Activated gamma-delta T cell treated with anti-CD3 and anti-CD28 coated beads, Interleukin-2, amount 50 U/mL, for 16 hours (primary cell): ENCODE data around the gene SLCO2B1.

ENCODE experiments used
- DNase-seq: peaks from one replicate; pipeline ENCODE4 v3.0.0-alpha.2; 2020; ENCODE audit warnings: low read depth

Gene SLCO2B1

GRCh38 chr11:75161506-75162095, 10.7 kb downstream of the SLCO2B1 start:
- no peak for DNase-seq

GRCh38 chr11:75162954-75163353, 12.0 kb downstream of the SLCO2B1 start:
- no peak for DNase-seq

GRCh38 chr11:75163921-75164849, 13.3 kb downstream of the SLCO2B1 start:
- no peak for DNase-seq

- DNase-seq, result no peak
Measured at GRCh38 chr11:75165721-75166120, 14.8 kb downstream of the SLCO2B1 start.

GRCh38 chr11:75166791-75167190, 15.9 kb downstream of the SLCO2B1 start:
- DNase-seq, result no peak

GRCh38 chr11:75167617-75168016, 16.7 kb downstream of the SLCO2B1 start:
- DNase-seq, result no peak

- DNase-seq, result no peak
Measured at GRCh38 chr11:75169101-75169885, 18.4 kb downstream of the SLCO2B1 start.

GRCh38 chr11:75170516-75171201, 19.8 kb downstream of the SLCO2B1 start:
- no peak for DNase-seq

- DNase-seq, result no peak
Measured at GRCh38 chr11:75173336-75173735, 22.4 kb downstream of the SLCO2B1 start.

GRCh38 chr11:75174781-75175370, 24.0 kb downstream of the SLCO2B1 start:
- no peak for DNase-seq

GRCh38 chr11:75182664-75183063, 31.8 kb downstream of the SLCO2B1 start:
- no peak for DNase-seq

- no peak for DNase-seq
Measured at GRCh38 chr11:75184051-75184450, 33.1 kb downstream of the SLCO2B1 start.

GRCh38 chr11:75184757-75185425, 34.0 kb downstream of the SLCO2B1 start:
- DNase-seq, result no peak

GRCh38 chr11:75185866-75186265, 35.0 kb downstream of the SLCO2B1 start:
- no peak for DNase-seq

- DNase-seq, result no peak
Measured at GRCh38 chr11:75186999-75187398, 36.1 kb downstream of the SLCO2B1 start.

GRCh38 chr11:75188671-75189070, 37.8 kb downstream of the SLCO2B1 start:
- no peak for DNase-seq

- no peak for DNase-seq
Measured at GRCh38 chr11:75189108-75189507, 38.2 kb downstream of the SLCO2B1 start.

GRCh38 chr11:75189911-75190310, 39.0 kb downstream of the SLCO2B1 start:
- no peak for DNase-seq

GRCh38 chr11:75190652-75191329, 39.9 kb downstream of the SLCO2B1 start:
- no peak for DNase-seq

- DNase-seq, result no peak
Measured at GRCh38 chr11:75191330-75191717, 40.4 kb downstream of the SLCO2B1 start.

GRCh38 chr11:75193271-75193670, 42.4 kb downstream of the SLCO2B1 start:
- no peak for DNase-seq
